HepG2 (cell line): ENCODE data around the gene NCOA1. TPM values are rescaled to one million over a fixed set of nuclear protein-coding genes. Genes with fewer than 3 reads are reported as not detected.
"Not testable (repeated sequence)": the region's sequence is repeated elsewhere in the genome, so short reads cannot be mapped to it uniquely, and the experiment has no call there.

Source experiments
- ATAC-seq: fragments of 200-7000 bp; cut with Tn5 transposase; 3 replicates; pipeline ENCODE4 v1.9.1; 2020; ENCODE audit warnings: mild to moderate bottlenecking, moderate library complexity
- BruUV-seq: library from RNA; stranded (reverse); fragments of 400-500 nt; replicated peaks from 2 replicates; lab custom pipeline; 2021; lab: Mats Ljungman, UMichigan
- CTCF ChIA-PET: fragments of 300-600 bp; formaldehyde crosslinking; extraction: SDS; loops from one replicate; lab custom pipeline; 2021; ENCODE audit warnings: low total read pairs, inconsistent platforms, low intra/inter-chr PET ratio; lab: Yijun Ruan, JAX
- POLR2A ChIA-PET: fragments of 350-600 bp; sonication (Branson Sonifier 250); formaldehyde crosslinking; loops from one replicate; lab custom pipeline; 2020; ENCODE audit warnings: antibody characterized with exemption, inconsistent platforms; lab: Yijun Ruan, JAX
- DNase-seq: peaks from one replicate; pipeline ENCODE4 v3.0.0-alpha.2; 2015; ENCODE audit warnings: low spot score
- FAIRE-seq: peaks from 3 replicates; lab custom pipeline; 2011; peaks lifted over from hg19 to GRCh38; lab: Jason Lieb, UNC
- H2AFZ ChIP-seq: one replicate; pipeline ENCODE4 v1.6.1; 2011; ENCODE audit warnings: low read length, inconsistent platforms
- H3K27ac ChIP-seq: fragments of 300-600 bp; 3 replicates; pipeline ENCODE4 v1.8.0; 2011; ENCODE audit warnings: mixed run types, mild to moderate bottlenecking, mixed read lengths, low read length, inconsistent platforms; ENCODE audit not compliant: insufficient read depth; ENCODE audit errors: extremely low read length
- H3K27me3 ChIP-seq, 2 experiments: fragments of 200-600 bp in 1 of 2; 2 replicates in 1 of 2; 3 replicates in 1 of 2; pipeline versions ENCODE4 v1.6.0 to v1.8.0; 2011; ENCODE audit warnings: low read length in 2 of 2, mild to moderate bottlenecking in 2 of 2, moderate library complexity in 2 of 2, inconsistent platforms in 1 of 2; ENCODE audit not compliant: insufficient read depth in 2 of 2, control insufficient read depth in 1 of 2
- H3K36me3 ChIP-seq, 2 experiments: fragments of 200-600 bp in 1 of 2; replicated peaks in 1 of 2; 2 replicates in 1 of 2; 3 replicates in 1 of 2; pipeline versions ENCODE4 v1.5.1 to v1.8.0; 2011; ENCODE audit warnings: low read length in 2 of 2, inconsistent platforms in 1 of 2; ENCODE audit not compliant: insufficient read depth in 2 of 2, control insufficient read depth in 1 of 2
- H3K4me1 ChIP-seq: 2 replicates; pipeline ENCODE4 v1.5.1; 2012; ENCODE audit warnings: low read length, inconsistent platforms; ENCODE audit not compliant: insufficient read depth
- H3K4me2 ChIP-seq: 2 replicates; pipeline ENCODE4 v1.6.0; 2011; ENCODE audit warnings: low read depth, low read length, inconsistent platforms
- H3K4me3 ChIP-seq, 3 experiments: fragments of 200-600 bp in 1 of 3; sonication (generic), shearing (Covaris generic) in 1 of 3; replicated peaks in 1 of 3; 2 replicates each; pipeline ENCODE4 v1.5.1; 2011 to 2016; ENCODE audit warnings: low read length in 3 of 3, inconsistent platforms in 2 of 3, low read depth in 2 of 3, mild to moderate bottlenecking in 2 of 3, control low read depth in 1 of 3, mixed read lengths in 1 of 3; ENCODE audit not compliant: insufficient read depth in 1 of 3
- H3K79me2 ChIP-seq: one replicate; pipeline ENCODE4 v1.6.1; 2011; ENCODE audit warnings: low read length, inconsistent platforms; ENCODE audit not compliant: insufficient read depth
- H3K9ac ChIP-seq: 2 replicates; pipeline ENCODE4 v1.6.0; 2011; ENCODE audit warnings: mild to moderate bottlenecking, low read depth, low read length, inconsistent platforms; ENCODE audit not compliant: insufficient read depth
- H3K9me3 ChIP-seq: 2 replicates; pipeline ENCODE4 v1.5.1; 2012; ENCODE audit warnings: mild to moderate bottlenecking, low read length
- H4K20me1 ChIP-seq: 2 replicates; pipeline ENCODE4 v1.6.0; 2011; ENCODE audit warnings: inconsistent platforms, mild to moderate bottlenecking, low read length, moderate library complexity; ENCODE audit not compliant: insufficient read depth
- AHR ChIP-seq: IDR thresholded peaks from 2 replicates; pipeline ENCODE4 v1.6.1; 2018; ENCODE audit warnings: missing genetic modification reagents, missing compliant biosample characterization
- GATAD1 ChIP-seq: IDR thresholded peaks from 2 replicates; pipeline ENCODE4 v1.6.1; 2016; ENCODE audit warnings: missing genetic modification reagents, missing compliant biosample characterization
- KMT2B ChIP-seq: IDR thresholded peaks from 2 replicates; pipeline ENCODE4 v1.6.1; 2016; ENCODE audit warnings: missing genetic modification reagents, missing compliant biosample characterization
- SNAI1 ChIP-seq: sonication (generic); formaldehyde crosslinking; IDR thresholded peaks from 2 replicates; pipeline ENCODE4 v1.5.0; 2020; ENCODE audit warnings: mild to moderate bottlenecking, missing genetic modification reagents, borderline replicate concordance
- TBL1XR1 ChIP-seq: fragments of 150-350 bp; IDR thresholded peaks from 2 replicates; pipeline ENCODE4 v1.6.1; 2014; ENCODE audit warnings: borderline replicate concordance, low read length; ENCODE audit not compliant: partially characterized antibody
- ZNF232 ChIP-seq: sonication (generic); formaldehyde crosslinking; IDR thresholded peaks from 2 replicates; pipeline ENCODE4 v1.4.0; 2020; ENCODE audit warnings: missing genetic modification reagents, borderline replicate concordance
- ZNF530 ChIP-seq: sonication (generic); formaldehyde crosslinking; IDR thresholded peaks from 2 replicates; pipeline ENCODE4 v1.5.0; 2020; ENCODE audit warnings: low read depth, mild to moderate bottlenecking, missing genetic modification reagents
- WGBS: methylation state at CpG from one replicate; pipeline ENCODE4 v1.1.6; 2017; ENCODE audit warnings: low lambda C conversion rate; 5-methylcytosine and 5-hydroxymethylcytosine counted together
- in situ Hi-C: cut with HindIII; loops from 2 replicates; pipeline ENCODE4 v1.10.0; 2017; ENCODE audit warnings: low pct_unique_long_range_greater_than_20kb; ENCODE audit not compliant: extremely low pct_ligation_motif_present
- intact Hi-C: fragments of 100-400 bp; cut with micrococcal nuclease; formaldehyde crosslinking; loops from one replicate; pipeline ENCODE4 v1.10.0; 2022; ENCODE audit not compliant: unreplicated experiment
- polyA plus RNA-seq, 8 experiments: library from polyadenylated mRNA; depleted of rRNA in 3 of 8; stranded (reverse) in 7 of 8; unstranded in 1 of 8; fragments of >200 nt; fragmentation: Illumina TruSeq in 4 of 8; extraction: Trizol in 4 of 8; gene quantifications; 2 replicates each; pipeline versions ENCODE4 v1.2.1 to v1.2.3, GENCODE V29; 2011 to 2016; ENCODE audit warnings: low read depth in 4 of 8, missing spikeins in 1 of 8, mixed read lengths in 1 of 8; ENCODE audit not compliant: insufficient read depth in 1 of 8
- total RNA-seq, 5 experiments: library from RNA; depleted of rRNA; stranded (reverse); fragments of >200 nt; fragmentation: Illumina TruSeq; extraction: Trizol; gene quantifications; 2 replicates each; pipeline ENCODE4 v1.2.3, GENCODE V29; 2016; ENCODE audit warnings: low read depth in 1 of 5
- TF ChIP-seq, protein P1 (sequence below): sonication (generic); formaldehyde crosslinking; IDR thresholded peaks from 2 replicates; pipeline ENCODE4 v1.5.0; 2020; ENCODE audit warnings: missing genetic modification reagents
- TF ChIP-seq, protein P2 (sequence below), 2 experiments: fragments of 450-650 bp in 1 of 2; sonication (generic) in 1 of 2; formaldehyde crosslinking; IDR thresholded peaks; 2 replicates each; pipeline versions ENCODE4 v1.5.0 to v1.8.0; 2020 to 2022; ENCODE audit warnings: mild to moderate bottlenecking in 1 of 2, missing genetic modification reagents in 1 of 2
- TF ChIP-seq, protein P3 (sequence below): fragments of 450-650 bp; IDR thresholded peaks from 2 replicates; pipeline ENCODE4 v1.6.1; 2017; ENCODE audit warnings: mild to moderate bottlenecking
- TF ChIP-seq, protein P4 (sequence below): sonication (generic); formaldehyde crosslinking; IDR thresholded peaks from 2 replicates; pipeline ENCODE4 v1.9.0; 2021; ENCODE audit warnings: missing genetic modification reagents, borderline replicate concordance

Gene NCOA1
- total and polyA plus RNA-seq, 2 of the 13 experiments (the other 11 are each of a cell fraction or from before 2014, with no cell fraction given), result 10.0 to 10.4 TPM

DNA sequence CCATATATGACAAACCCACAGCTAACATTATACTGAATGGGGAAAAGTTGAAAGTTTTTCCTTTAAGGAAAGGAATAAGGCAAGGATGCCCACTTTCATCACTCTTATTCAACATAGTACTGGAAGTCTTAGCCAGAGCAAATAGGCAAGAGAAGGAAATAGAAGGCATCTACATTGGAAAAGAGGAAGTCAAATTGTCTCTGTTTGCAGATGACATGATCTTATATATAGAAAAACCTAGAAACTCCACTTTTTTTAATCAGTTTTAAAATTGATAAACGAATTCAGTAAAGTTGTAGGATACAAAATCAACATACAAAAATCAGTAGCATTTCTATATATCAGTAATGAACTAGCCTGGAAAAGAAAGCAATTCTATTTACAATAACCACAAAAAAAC is 90.9 kb downstream of the NCOA1 start:
- intact Hi-C loops, H3K27ac ChIP-seq, in situ Hi-C loops, BruUV-seq, H3K4me1 ChIP-seq, H2AFZ ChIP-seq, POLR2A ChIA-PET, H3K4me3 ChIP-seq, H3K27me3 ChIP-seq, H3K9ac ChIP-seq, CTCF ChIA-PET, H4K20me1 ChIP-seq, H3K9me3 ChIP-seq, H3K36me3 ChIP-seq, FAIRE-seq, H3K79me2 ChIP-seq, H3K4me2 ChIP-seq, DNase-seq, ATAC-seq: not testable (repeated sequence)
- 17% methylated on average over 1 of the region's 1 CpG for WGBS

DNA sequence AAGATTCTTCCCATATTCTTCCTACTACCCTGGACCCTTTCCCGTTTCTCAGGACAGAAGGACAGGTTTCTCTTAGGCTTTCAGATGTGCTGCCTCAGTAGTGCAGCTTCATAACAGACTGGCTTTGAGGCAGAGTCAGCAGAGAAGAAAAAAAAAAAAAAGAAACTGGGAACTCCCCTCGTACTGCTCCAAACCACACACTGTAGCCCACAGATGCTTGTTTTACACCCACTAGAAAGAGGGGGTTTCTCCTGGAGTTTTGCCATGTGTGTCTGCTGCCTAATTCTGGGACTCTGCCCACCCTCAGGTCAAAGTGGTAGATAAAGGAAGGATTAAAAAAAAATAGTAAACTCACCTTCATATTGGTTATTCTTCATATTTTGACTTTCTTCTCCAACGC is 95.9 kb downstream of the NCOA1 start:
- WGBS, result 78% methylated on average over 3 of the region's 3 CpGs
- DNase-seq (no peak), ATAC-seq (no peak), FAIRE-seq (no peak)
- H3K27me3 ChIP-seq, result no peaks in the 10 kb centered on the region
- no peaks in the 10 kb centered on the region for H3K36me3 ChIP-seq
- H3K4me1 ChIP-seq, result 0 out of 2 replicates have a peak, but pooled peaks cover 6% of the 10 kb centered on the region
- H3K9ac ChIP-seq, result no peak overlapping the region
- no peak overlapping the region for H2AFZ ChIP-seq
- H3K9me3 ChIP-seq, result no peaks in the 10 kb centered on the region
- H3K27ac ChIP-seq, result no peak overlapping the region
- TF ChIP-seq KMT2B (CRISPR knock-in tag), result no peak
- no peak for TF ChIP-seq TBL1XR1
- TF ChIP-seq, protein P1, sequence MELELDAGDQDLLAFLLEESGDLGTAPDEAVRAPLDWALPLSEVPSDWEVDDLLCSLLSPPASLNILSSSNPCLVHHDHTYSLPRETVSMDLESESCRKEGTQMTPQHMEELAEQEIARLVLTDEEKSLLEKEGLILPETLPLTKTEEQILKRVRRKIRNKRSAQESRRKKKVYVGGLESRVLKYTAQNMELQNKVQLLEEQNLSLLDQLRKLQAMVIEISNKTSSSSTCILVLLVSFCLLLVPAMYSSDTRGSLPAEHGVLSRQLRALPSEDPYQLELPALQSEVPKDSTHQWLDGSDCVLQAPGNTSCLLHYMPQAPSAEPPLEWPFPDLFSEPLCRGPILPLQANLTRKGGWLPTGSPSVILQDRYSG (CRISPR knock-in tag), result no peak
- TF ChIP-seq, protein P2, sequence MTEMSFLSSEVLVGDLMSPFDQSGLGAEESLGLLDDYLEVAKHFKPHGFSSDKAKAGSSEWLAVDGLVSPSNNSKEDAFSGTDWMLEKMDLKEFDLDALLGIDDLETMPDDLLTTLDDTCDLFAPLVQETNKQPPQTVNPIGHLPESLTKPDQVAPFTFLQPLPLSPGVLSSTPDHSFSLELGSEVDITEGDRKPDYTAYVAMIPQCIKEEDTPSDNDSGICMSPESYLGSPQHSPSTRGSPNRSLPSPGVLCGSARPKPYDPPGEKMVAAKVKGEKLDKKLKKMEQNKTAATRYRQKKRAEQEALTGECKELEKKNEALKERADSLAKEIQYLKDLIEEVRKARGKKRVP (CRISPR knock-in tag; IDR thresholded peaks at IDR 0.05), result no peak
- TF ChIP-seq ZNF530 (CRISPR knock-in tag), result no peak
- TF ChIP-seq SNAI1, result no peak
- TF ChIP-seq, protein P3, sequence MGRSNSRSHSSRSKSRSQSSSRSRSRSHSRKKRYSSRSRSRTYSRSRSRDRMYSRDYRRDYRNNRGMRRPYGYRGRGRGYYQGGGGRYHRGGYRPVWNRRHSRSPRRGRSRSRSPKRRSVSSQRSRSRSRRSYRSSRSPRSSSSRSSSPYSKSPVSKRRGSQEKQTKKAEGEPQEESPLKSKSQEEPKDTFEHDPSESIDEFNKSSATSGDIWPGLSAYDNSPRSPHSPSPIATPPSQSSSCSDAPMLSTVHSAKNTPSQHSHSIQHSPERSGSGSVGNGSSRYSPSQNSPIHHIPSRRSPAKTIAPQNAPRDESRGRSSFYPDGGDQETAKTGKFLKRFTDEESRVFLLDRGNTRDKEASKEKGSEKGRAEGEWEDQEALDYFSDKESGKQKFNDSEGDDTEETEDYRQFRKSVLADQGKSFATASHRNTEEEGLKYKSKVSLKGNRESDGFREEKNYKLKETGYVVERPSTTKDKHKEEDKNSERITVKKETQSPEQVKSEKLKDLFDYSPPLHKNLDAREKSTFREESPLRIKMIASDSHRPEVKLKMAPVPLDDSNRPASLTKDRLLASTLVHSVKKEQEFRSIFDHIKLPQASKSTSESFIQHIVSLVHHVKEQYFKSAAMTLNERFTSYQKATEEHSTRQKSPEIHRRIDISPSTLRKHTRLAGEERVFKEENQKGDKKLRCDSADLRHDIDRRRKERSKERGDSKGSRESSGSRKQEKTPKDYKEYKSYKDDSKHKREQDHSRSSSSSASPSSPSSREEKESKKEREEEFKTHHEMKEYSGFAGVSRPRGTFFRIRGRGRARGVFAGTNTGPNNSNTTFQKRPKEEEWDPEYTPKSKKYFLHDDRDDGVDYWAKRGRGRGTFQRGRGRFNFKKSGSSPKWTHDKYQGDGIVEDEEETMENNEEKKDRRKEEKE, result no peak
- TF ChIP-seq, protein P4, sequence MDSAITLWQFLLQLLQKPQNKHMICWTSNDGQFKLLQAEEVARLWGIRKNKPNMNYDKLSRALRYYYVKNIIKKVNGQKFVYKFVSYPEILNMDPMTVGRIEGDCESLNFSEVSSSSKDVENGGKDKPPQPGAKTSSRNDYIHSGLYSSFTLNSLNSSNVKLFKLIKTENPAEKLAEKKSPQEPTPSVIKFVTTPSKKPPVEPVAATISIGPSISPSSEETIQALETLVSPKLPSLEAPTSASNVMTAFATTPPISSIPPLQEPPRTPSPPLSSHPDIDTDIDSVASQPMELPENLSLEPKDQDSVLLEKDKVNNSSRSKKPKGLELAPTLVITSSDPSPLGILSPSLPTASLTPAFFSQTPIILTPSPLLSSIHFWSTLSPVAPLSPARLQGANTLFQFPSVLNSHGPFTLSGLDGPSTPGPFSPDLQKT, result no peak
- no peak for TF ChIP-seq ZNF232 (CRISPR knock-in tag)
- no peak for TF ChIP-seq GATAD1 (CRISPR knock-in tag)
- no peak for TF ChIP-seq AHR (CRISPR knock-in tag)
- H3K4me2 ChIP-seq, result no peak overlapping the region
- ChIA-PET CTCF (no interaction called here), POLR2A (no interaction called here)
- BruUV-seq, result no TSS peak
- no peak overlapping the region for H3K4me3 ChIP-seq
- in situ Hi-C loops, result no loop called here
- intact Hi-C loops, result no loop called here
- H3K79me2 ChIP-seq, result no peaks in the 10 kb centered on the region
- H4K20me1 ChIP-seq, result no peaks in the 10 kb centered on the region
